K562 (cell line): Measurements from ENCODE around the gene HPSE2. TPM values are rescaled to one million over a fixed set of nuclear protein-coding genes. Genes with fewer than 3 reads are reported as not detected.

Experiments used
- JUN ChIP-seq, 2 experiments: sonication (generic) in 1 of 2; formaldehyde crosslinking in 1 of 2; IDR thresholded peaks; 2 replicates each; pipeline versions ENCODE4 v1.6.1 to v1.8.0; 2012 to 2022; ENCODE audit warnings: borderline replicate concordance in 2 of 2, mild to moderate bottlenecking in 2 of 2, improper control_type of control experiment in 1 of 2, low read depth in 1 of 2, low read length in 1 of 2, missing genetic modification reagents in 1 of 2
- JUND ChIP-seq, 2 experiments: IDR thresholded peaks; 2 replicates in 1 of 2; 3 replicates in 1 of 2; pipeline ENCODE4 v1.6.1; 2011; ENCODE audit warnings: borderline replicate concordance in 2 of 2, low read depth in 2 of 2, low read length in 2 of 2, improper control_type of control experiment in 1 of 2, missing biosample characterization in 1 of 2, missing genetic modification characterization in 1 of 2, missing genetic modification reagents in 1 of 2
- PML ChIP-seq: IDR thresholded peaks from 2 replicates; pipeline ENCODE4 v1.6.1; 2012; ENCODE audit warnings: low read length, inconsistent platforms
- TEAD1 ChIP-seq, 2 experiments: fragments of 450-650 bp in 1 of 2; sonication (generic) in 1 of 2; formaldehyde crosslinking; IDR thresholded peaks; 2 replicates each; pipeline versions ENCODE4 v1.4.0 to v1.8.0; 2020 to 2022; ENCODE audit warnings: mild to moderate bottlenecking in 2 of 2, missing genetic modification reagents in 1 of 2
- WHSC1 ChIP-seq: IDR thresholded peaks from one replicate; pipeline ENCODE4 v1.6.1; 2012; ENCODE audit warnings: low read length, control low read depth, inconsistent platforms
- ZKSCAN1 ChIP-seq: fragments of 150-350 bp; IDR thresholded peaks from 2 replicates; pipeline ENCODE4 v1.6.1; 2016; ENCODE audit warnings: low read depth, low read length
- ZNF212 ChIP-seq: fragments of 450-650 bp; formaldehyde crosslinking; IDR thresholded peaks from 2 replicates; pipeline ENCODE4 v1.4.0; 2020; ENCODE audit warnings: mild to moderate bottlenecking
- ZNF79 ChIP-seq: fragments of 250-450 bp; sonication (Bioruptor Pico); IDR thresholded peaks from 2 replicates; pipeline ENCODE4 v1.4.0; 2020; ENCODE audit warnings: low read depth, mild to moderate bottlenecking, moderate library complexity
- polyA plus RNA-seq, 8 experiments: library from polyadenylated mRNA; depleted of rRNA in 4 of 8; stranded (reverse) in 5 of 8; unstranded in 3 of 8; fragments of >200 nt; fragmentation: Nextera tagmentation in 2 of 8; fragmentation: Illumina TruSeq in 1 of 8; extraction: Ambion mirVana in 2 of 8; extraction: Trizol in 1 of 8; gene quantifications; 2 replicates each; pipeline versions ENCODE4 v1.2.1 to v1.2.3, GENCODE V29; 2011 to 2014; ENCODE audit warnings: inconsistent platforms in 1 of 8, missing spikeins in 1 of 8
- total RNA-seq, 7 experiments: library from RNA; depleted of rRNA in 6 of 7; stranded (reverse); fragments of >200 nt in 6 of 7; fragmentation: Illumina TruSeq in 2 of 7; extraction: Trizol in 2 of 7; gene quantifications; 2 replicates each; pipeline versions ENCODE4 v1.2.1 to v1.2.3, GENCODE V29; 2011 to 2021; ENCODE audit warnings: low replicate concordance in 1 of 7
- TF ChIP-seq, protein P1 (sequence below): fragments of 450-650 bp; IDR thresholded peaks from 2 replicates; pipeline ENCODE4 v1.6.1; 2016; ENCODE audit warnings: mild to moderate bottlenecking
- TF ChIP-seq, protein P2 (sequence below), 3 experiments: fragments of 200-800 bp in 1 of 3; sonication (Bioruptor generic) in 1 of 3; sonication (generic) in 1 of 3; formaldehyde crosslinking in 1 of 3; IDR thresholded peaks; 2 replicates each; pipeline versions ENCODE4 v1.6.1 to v1.8.0; 2016 to 2022; ENCODE audit warnings: mild to moderate bottlenecking in 2 of 3, missing compliant biosample characterization in 2 of 3, missing genetic modification characterization in 2 of 3, missing genetic modification reagents in 1 of 3
- TF ChIP-seq, protein P3 (sequence below): fragments of 450-650 bp; formaldehyde crosslinking; IDR thresholded peaks from 2 replicates; pipeline ENCODE4 v1.4.0; 2020; ENCODE audit warnings: mild to moderate bottlenecking, moderate library complexity
- TF ChIP-seq, protein P4 (sequence below): sonication (generic); formaldehyde crosslinking; IDR thresholded peaks from 2 replicates; pipeline ENCODE4 v1.8.0; 2022; ENCODE audit warnings: missing genetic modification reagents, mild to moderate bottlenecking, moderate library complexity, borderline replicate concordance
- TF ChIP-seq, protein P5 (sequence below): fragments of 450-650 bp; conservative IDR thresholded peaks from 2 replicates; pipeline ENCODE4 v1.6.1; 2016; ENCODE audit warnings: missing genetic modification characterization, low read depth, mild to moderate bottlenecking, control low read depth, missing compliant biosample characterization
- TF ChIP-seq, protein P6 (sequence below): fragments of 200-800 bp; sonication (Bioruptor generic); IDR thresholded peaks from 2 replicates; pipeline ENCODE4 v1.6.1; 2017; ENCODE audit warnings: missing genetic modification characterization, missing compliant biosample characterization

Gene HPSE2
- total and polyA plus RNA-seq, 9 of the 15 experiments (the other 6 are each of a cell fraction or from before 2014, with no cell fraction given) = 0.03 to 0.10 (median 0.04) TPM; not detected in 2

DNA sequence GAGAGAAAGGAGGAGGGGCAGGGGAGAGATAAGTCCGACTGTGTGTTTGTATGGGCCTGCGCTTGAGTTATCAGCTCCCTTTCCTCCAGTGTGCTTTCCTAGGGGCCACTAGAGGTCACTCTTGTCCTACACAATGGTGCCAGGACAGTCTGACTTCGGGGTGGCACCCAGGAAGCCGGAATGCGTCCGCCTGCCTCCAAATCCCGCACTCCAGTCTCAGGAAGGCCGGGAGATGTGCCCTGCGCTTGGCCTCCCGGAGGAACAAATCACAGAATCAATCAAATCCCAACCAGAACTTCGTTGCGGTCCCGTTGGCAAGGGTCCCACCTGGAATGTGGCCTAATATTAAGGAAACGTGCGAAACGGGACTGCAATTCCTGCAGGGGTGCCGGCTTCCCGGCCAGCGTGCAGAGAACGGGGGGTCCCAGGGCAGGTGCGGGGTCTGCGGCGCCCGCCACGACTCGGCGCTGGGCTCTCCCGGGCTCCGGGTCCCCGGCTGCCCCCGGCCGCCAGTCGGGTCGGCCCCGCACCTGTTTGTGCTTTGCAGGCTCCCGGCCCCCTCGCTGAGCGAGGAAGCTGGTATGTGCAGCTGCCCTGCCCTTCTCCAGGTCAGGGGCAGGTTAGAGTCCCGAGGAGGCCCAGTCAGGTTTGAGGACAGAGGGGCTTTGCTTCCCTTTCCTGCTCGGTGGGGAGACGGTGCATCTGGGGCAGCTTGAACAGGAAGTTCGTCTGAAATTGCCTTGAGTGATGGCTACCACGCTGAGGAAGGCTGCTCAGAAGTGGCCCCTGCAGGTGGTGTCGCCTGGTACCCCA is 767.9 kb downstream of the HPSE2 start (continued):
- TF ChIP-seq, protein P1, sequence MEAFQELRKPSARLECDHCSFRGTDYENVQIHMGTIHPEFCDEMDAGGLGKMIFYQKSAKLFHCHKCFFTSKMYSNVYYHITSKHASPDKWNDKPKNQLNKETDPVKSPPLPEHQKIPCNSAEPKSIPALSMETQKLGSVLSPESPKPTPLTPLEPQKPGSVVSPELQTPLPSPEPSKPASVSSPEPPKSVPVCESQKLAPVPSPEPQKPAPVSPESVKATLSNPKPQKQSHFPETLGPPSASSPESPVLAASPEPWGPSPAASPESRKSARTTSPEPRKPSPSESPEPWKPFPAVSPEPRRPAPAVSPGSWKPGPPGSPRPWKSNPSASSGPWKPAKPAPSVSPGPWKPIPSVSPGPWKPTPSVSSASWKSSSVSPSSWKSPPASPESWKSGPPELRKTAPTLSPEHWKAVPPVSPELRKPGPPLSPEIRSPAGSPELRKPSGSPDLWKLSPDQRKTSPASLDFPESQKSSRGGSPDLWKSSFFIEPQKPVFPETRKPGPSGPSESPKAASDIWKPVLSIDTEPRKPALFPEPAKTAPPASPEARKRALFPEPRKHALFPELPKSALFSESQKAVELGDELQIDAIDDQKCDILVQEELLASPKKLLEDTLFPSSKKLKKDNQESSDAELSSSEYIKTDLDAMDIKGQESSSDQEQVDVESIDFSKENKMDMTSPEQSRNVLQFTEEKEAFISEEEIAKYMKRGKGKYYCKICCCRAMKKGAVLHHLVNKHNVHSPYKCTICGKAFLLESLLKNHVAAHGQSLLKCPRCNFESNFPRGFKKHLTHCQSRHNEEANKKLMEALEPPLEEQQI = 0 out of 2 replicates have a peak, but pooled peaks have one; percentile 1
- no peak for TF ChIP-seq ZNF79 (CRISPR knock-in tag)
- TF ChIP-seq JUN (IDR thresholded peaks at IDR 0.05; ENCODE audit: borderline replicate concordance, low read depth, low read length) = 0 out of 2 replicates have a peak, but pooled peaks have one; percentile 3
- TF ChIP-seq JUN (CRISPR knock-in tag; IDR thresholded peaks at IDR 0.05; ENCODE audit: borderline replicate concordance) = no peak
- peak; percentile 84 for TF ChIP-seq ZKSCAN1
- TF ChIP-seq, protein P2, sequence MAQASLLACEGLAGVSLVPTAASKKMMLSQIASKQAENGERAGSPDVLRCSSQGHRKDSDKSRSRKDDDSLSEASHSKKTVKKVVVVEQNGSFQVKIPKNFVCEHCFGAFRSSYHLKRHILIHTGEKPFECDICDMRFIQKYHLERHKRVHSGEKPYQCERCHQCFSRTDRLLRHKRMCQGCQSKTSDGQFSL (CRISPR knock-in tag; IDR thresholded peaks at IDR 0.05) = peak; percentile 8; the same call in 1 of the 2 replicates
- TF ChIP-seq, protein P2 (tag; IDR thresholded peaks at IDR 0.05) = no peak
- TF ChIP-seq WHSC1 = no peak
- TF ChIP-seq JUND (IDR thresholded peaks at IDR 0.05; ENCODE audit: borderline replicate concordance, low read depth, low read length) = no peak; the same call in 1 of the 2 replicates
- 0 out of 3 replicates have a peak, but pooled peaks have one; percentile 6 for TF ChIP-seq JUND (tag; IDR thresholded peaks at IDR 0.05; ENCODE audit: borderline replicate concordance, low read depth, low read length)
- TF ChIP-seq, protein P3, sequence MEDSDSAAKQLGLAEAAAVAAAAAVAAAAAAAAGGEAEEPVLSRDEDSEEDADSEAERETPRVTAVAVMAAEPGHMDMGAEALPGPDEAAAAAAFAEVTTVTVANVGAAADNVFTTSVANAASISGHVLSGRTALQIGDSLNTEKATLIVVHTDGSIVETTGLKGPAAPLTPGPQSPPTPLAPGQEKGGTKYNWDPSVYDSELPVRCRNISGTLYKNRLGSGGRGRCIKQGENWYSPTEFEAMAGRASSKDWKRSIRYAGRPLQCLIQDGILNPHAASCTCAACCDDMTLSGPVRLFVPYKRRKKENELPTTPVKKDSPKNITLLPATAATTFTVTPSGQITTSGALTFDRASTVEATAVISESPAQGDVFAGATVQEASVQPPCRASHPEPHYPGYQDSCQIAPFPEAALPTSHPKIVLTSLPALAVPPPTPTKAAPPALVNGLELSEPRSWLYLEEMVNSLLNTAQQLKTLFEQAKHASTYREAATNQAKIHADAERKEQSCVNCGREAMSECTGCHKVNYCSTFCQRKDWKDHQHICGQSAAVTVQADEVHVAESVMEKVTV (CRISPR knock-in tag) = peak; percentile 56; the same call in 1 of the 2 replicates
- TF ChIP-seq TEAD1 (CRISPR knock-in tag; IDR thresholded peaks at IDR 0.05) = peak in 1 of 2 experiments; percentile 58; a peak in 1 of 4 replicates
- TF ChIP-seq, protein P4, sequence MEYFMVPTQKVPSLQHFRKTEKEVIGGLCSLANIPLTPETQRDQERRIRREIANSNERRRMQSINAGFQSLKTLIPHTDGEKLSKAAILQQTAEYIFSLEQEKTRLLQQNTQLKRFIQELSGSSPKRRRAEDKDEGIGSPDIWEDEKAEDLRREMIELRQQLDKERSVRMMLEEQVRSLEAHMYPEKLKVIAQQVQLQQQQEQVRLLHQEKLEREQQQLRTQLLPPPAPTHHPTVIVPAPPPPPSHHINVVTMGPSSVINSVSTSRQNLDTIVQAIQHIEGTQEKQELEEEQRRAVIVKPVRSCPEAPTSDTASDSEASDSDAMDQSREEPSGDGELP = peak; percentile 54; the same call in 1 of the 2 replicates
- TF ChIP-seq, protein P5, sequence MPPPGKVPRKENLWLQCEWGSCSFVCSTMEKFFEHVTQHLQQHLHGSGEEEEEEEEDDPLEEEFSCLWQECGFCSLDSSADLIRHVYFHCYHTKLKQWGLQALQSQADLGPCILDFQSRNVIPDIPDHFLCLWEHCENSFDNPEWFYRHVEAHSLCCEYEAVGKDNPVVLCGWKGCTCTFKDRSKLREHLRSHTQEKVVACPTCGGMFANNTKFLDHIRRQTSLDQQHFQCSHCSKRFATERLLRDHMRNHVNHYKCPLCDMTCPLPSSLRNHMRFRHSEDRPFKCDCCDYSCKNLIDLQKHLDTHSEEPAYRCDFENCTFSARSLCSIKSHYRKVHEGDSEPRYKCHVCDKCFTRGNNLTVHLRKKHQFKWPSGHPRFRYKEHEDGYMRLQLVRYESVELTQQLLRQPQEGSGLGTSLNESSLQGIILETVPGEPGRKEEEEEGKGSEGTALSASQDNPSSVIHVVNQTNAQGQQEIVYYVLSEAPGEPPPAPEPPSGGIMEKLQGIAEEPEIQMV (tag) = 0 out of 2 replicates have a peak, but pooled peaks have one; percentile 19
- TF ChIP-seq, protein P6, sequence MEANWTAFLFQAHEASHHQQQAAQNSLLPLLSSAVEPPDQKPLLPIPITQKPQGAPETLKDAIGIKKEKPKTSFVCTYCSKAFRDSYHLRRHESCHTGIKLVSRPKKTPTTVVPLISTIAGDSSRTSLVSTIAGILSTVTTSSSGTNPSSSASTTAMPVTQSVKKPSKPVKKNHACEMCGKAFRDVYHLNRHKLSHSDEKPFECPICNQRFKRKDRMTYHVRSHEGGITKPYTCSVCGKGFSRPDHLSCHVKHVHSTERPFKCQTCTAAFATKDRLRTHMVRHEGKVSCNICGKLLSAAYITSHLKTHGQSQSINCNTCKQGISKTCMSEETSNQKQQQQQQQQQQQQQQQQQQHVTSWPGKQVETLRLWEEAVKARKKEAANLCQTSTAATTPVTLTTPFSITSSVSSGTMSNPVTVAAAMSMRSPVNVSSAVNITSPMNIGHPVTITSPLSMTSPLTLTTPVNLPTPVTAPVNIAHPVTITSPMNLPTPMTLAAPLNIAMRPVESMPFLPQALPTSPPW = no peak
- TF ChIP-seq PML = no peak
- TF ChIP-seq ZNF212 (CRISPR knock-in tag) = no peak
